Aorta (tissue), 5 donors: ENCODE data around the gene ATXN7L1. TPM values are rescaled to one million over a fixed set of nuclear protein-coding genes. Genes with fewer than 3 reads are reported as not detected.
A peak's percentile ranks its signal among the peaks of the same experiment; 100 is the strongest.

ENCODE experiments used
- ATAC-seq: fragments of 200-7000 bp; cut with Tn5 transposase; one replicate; pipeline ENCODE4 v1.9.1; 2022; ENCODE audit warnings: moderate library complexity; ENCODE audit not compliant: low FRiP score
- DNase-seq, 2 donors: peaks; one replicate each; pipeline ENCODE4 v3.0.0-alpha.2; 2020
- H3K27ac ChIP-seq, 2 donors: one replicate each; pipeline ENCODE4 v1.5.1; 2013; ENCODE audit warnings: low read length in 2 of 2, mild to moderate bottlenecking in 2 of 2, moderate library complexity in 2 of 2, control low read depth in 1 of 2, inconsistent platforms in 1 of 2, low read depth in 1 of 2
- H3K27me3 ChIP-seq, 2 donors: one replicate each; pipeline ENCODE4 v1.6.1; 2013; ENCODE audit warnings: control low read depth in 1 of 2, low read length in 1 of 2, mild to moderate bottlenecking in 1 of 2, moderate library complexity in 1 of 2; ENCODE audit not compliant: insufficient read depth in 2 of 2, control insufficient read depth in 1 of 2
- H3K36me3 ChIP-seq, 2 donors: one replicate each; pipeline ENCODE4 v1.6.1; 2013; ENCODE audit warnings: control low read depth in 1 of 2, low read length in 1 of 2, mild to moderate bottlenecking in 1 of 2; ENCODE audit not compliant: insufficient read depth in 2 of 2, control insufficient read depth in 1 of 2
- H3K4me1 ChIP-seq, 2 donors: one replicate each; pipeline ENCODE4 v1.6.1; 2013; ENCODE audit warnings: low read length in 2 of 2, control low read depth in 1 of 2, mild to moderate bottlenecking in 1 of 2, moderate library complexity in 1 of 2; ENCODE audit not compliant: insufficient read depth in 2 of 2, control insufficient read depth in 1 of 2
- H3K4me3 ChIP-seq, 2 donors: one replicate each; pipeline ENCODE4 v1.5.1; 2013; ENCODE audit warnings: low read length in 2 of 2, control low read depth in 1 of 2, mild to moderate bottlenecking in 1 of 2
- H3K9me3 ChIP-seq: one replicate; pipeline ENCODE4 v1.6.1; 2013; ENCODE audit warnings: mild to moderate bottlenecking, low read length; ENCODE audit not compliant: control insufficient read depth
- WGBS, 2 donors: extraction: QIAGEN DNeasy Blood & Tissue Kit; methylation state at CpG; one replicate each; pipeline ENCODE4 v1.1.7; 2013; 5-methylcytosine and 5-hydroxymethylcytosine counted together
- intact Hi-C, 2 donors: fragments of 100-400 bp; cut with DNase I; formaldehyde crosslinking; loops; one replicate each; pipeline versions ENCODE4 v1.14.2 to v1.15.0; 2022
- polyA plus RNA-seq, 2 donors: library from polyadenylated mRNA; stranded (reverse); fragments of 200-250 nt; gene quantifications; one replicate each; pipeline ENCODE4 v1.2.3, GENCODE V29; 2013
- total RNA-seq, 2 donors: library from RNA; stranded (reverse); fragmentation: NEBNext Ultra II Directional; extraction: Animal tissue kit (Norgen Biotek cat#: 25700); gene quantifications; one replicate each; pipeline ENCODE4 v1.2.1, GENCODE V29; 2021
- donor health status: healthy with polysubstance abuse.
- donor health status: Bipolar disorder and iron deficiency.
- donor health status: DM: no; HTN: no; CAD: no.
- donor health status: DM: no; HTN: no; CAD: no.
- donor health status: DM: yes; HTN: yes; CAD: no.

The ATXN7L1 gene
- total and polyA plus RNA-seq, 4 donors: 2.5 to 20.1 (median 8.4) TPM

- 20 to 33% methylated on average over 4 of the region's 4 CpGs for WGBS, 2 donors
- intact Hi-C loops: no loop called here
- no peaks in the 10 kb centered on the region for H3K9me3 ChIP-seq
- H3K27me3 ChIP-seq: no peaks in the 10 kb centered on the region
- H3K27ac ChIP-seq: no peak overlapping the region
- H3K4me3 ChIP-seq: no peak overlapping the region
- DNase-seq: no peak
- no peaks in the 10 kb centered on the region for H3K4me1 ChIP-seq
- ATAC-seq: no peak
- H3K36me3 ChIP-seq: no peaks in the 10 kb centered on the region
Observed at GRCh38 chr7:105748701-105749100, 127.7 kb downstream of the ATXN7L1 start.

- intact Hi-C loops: no loop called here
- DNase-seq (no peak), ATAC-seq (no peak)
- H3K9me3 ChIP-seq: no peaks in the 10 kb centered on the region
- no peak overlapping the region for H3K27ac ChIP-seq
- no peak overlapping the region for H3K4me3 ChIP-seq
- H3K27me3 ChIP-seq: no peaks in the 10 kb centered on the region
- no peaks in the 10 kb centered on the region for H3K36me3 ChIP-seq
- H3K4me1 ChIP-seq: no peaks in the 10 kb centered on the region
- WGBS, 2 donors: 83 to 88% methylated on average over 7 of the region's 7 CpGs
Observed at GRCh38 chr7:105745681-105746330, 130.6 kb downstream of the ATXN7L1 start.

- 93 to 96% methylated on average over 1 of the region's 1 CpG for WGBS, 2 donors
- no peaks in the 10 kb centered on the region for H3K9me3 ChIP-seq
- H3K4me1 ChIP-seq: no peaks in the 10 kb centered on the region
- no peaks in the 10 kb centered on the region for H3K36me3 ChIP-seq
- intact Hi-C loops: no loop called here
- ATAC-seq: no peak
- no peak for DNase-seq
- no peaks in the 10 kb centered on the region for H3K27me3 ChIP-seq
- H3K4me3 ChIP-seq: no peak overlapping the region
- H3K27ac ChIP-seq: no peak overlapping the region
Observed at GRCh38 chr7:105744258-105744657, 132.1 kb downstream of the ATXN7L1 start.

- Histone ChIP-seq H3K4me1 (no peaks in the 10 kb centered on the region), H3K27ac (no peak overlapping the region), H3K36me3 (no peaks in the 10 kb centered on the region), H3K4me3 (no peak overlapping the region), H3K27me3 (no peaks in the 10 kb centered on the region), H3K9me3 (no peaks in the 10 kb centered on the region)
- intact Hi-C loops: no loop called here
- WGBS, 2 donors: 80 to 85% methylated on average over 11 of the region's 11 CpGs
- DNase-seq: peak in 1 of 2 donors; percentile 52
- ATAC-seq: no peak
Observed at GRCh38 chr7:105743351-105744090, 132.9 kb downstream of the ATXN7L1 start.

- Histone ChIP-seq H3K36me3 (no peaks in the 10 kb centered on the region), H3K4me3 (no peak overlapping the region), H3K27ac (no peak overlapping the region), H3K9me3 (no peaks in the 10 kb centered on the region), H3K27me3 (no peaks in the 10 kb centered on the region), H3K4me1 (no peaks in the 10 kb centered on the region)
- no peak for ATAC-seq
- no peak for DNase-seq
- intact Hi-C loops: no loop called here
- WGBS, 2 donors: 80 to 83% methylated on average over 3 of the region's 3 CpGs
Observed at GRCh38 chr7:105742787-105743186, 133.6 kb downstream of the ATXN7L1 start.

GRCh38 chr7:105741982-105742381, 134.4 kb downstream of the ATXN7L1 start:
- Histone ChIP-seq H3K27ac (no peak overlapping the region), H3K4me1 (no peaks in the 10 kb centered on the region), H3K9me3 (no peaks in the 10 kb centered on the region), H3K27me3 (no peaks in the 10 kb centered on the region), H3K4me3 (no peak overlapping the region), H3K36me3 (no peaks in the 10 kb centered on the region)
- intact Hi-C loops: no loop called here
- WGBS, 2 donors: 95 to 97% methylated on average over 4 of the region's 4 CpGs
- no peak for DNase-seq
- no peak for ATAC-seq

GRCh38 chr7:105738133-105738532, 138.3 kb downstream of the ATXN7L1 start:
- DNase-seq (no peak), ATAC-seq (no peak)
- Histone ChIP-seq H3K4me1 (no peaks in the 10 kb centered on the region), H3K4me3 (no peak overlapping the region), H3K27me3 (no peaks in the 10 kb centered on the region), H3K36me3 (no peaks in the 10 kb centered on the region), H3K9me3 (no peaks in the 10 kb centered on the region), H3K27ac (no peak overlapping the region)
- WGBS, 2 donors: 92 to 94% methylated on average over 2 of the region's 2 CpGs
- intact Hi-C loops: no loop called here

GRCh38 chr7:105734233-105734632, 142.2 kb downstream of the ATXN7L1 start:
- intact Hi-C loops: no loop called here
- WGBS, 2 donors: 68 to 73% methylated on average over 6 of the region's 6 CpGs
- H3K27ac ChIP-seq: no peak overlapping the region
- H3K27me3 ChIP-seq: no peaks in the 10 kb centered on the region
- no peaks in the 10 kb centered on the region for H3K36me3 ChIP-seq
- H3K4me1 ChIP-seq: no peaks in the 10 kb centered on the region
- ATAC-seq: no peak
- H3K9me3 ChIP-seq: no peaks in the 10 kb centered on the region
- H3K4me3 ChIP-seq: no peak overlapping the region
- no peak for DNase-seq

GRCh38 chr7:105731042-105731441, 145.4 kb downstream of the ATXN7L1 start:
- 97% methylated on average over 3 of the region's 3 CpGs for WGBS, 2 donors
- ATAC-seq (no peak), DNase-seq (no peak)
- H3K4me3 ChIP-seq: no peak overlapping the region
- no peaks in the 10 kb centered on the region for H3K4me1 ChIP-seq
- intact Hi-C loops: no loop called here
- no peaks in the 10 kb centered on the region for H3K27me3 ChIP-seq
- no peaks in the 10 kb centered on the region for H3K9me3 ChIP-seq
- H3K36me3 ChIP-seq: no peaks in the 10 kb centered on the region
- H3K27ac ChIP-seq: no peak overlapping the region
